GM12864 (cell line): ENCODE measurements around the gene PKHD1.

Source experiments
- DNase-seq: peaks from one replicate; pipeline ENCODE4 v3.0.0-alpha.2; 2011; ENCODE audit warnings: low read depth
- H3K4me3 ChIP-seq: 2 replicates; pipeline ENCODE4 v1.5.1; 2011; ENCODE audit warnings: mild to moderate bottlenecking, low read depth, low read length, control low read depth
- CTCF ChIP-seq: IDR thresholded peaks from 2 replicates; pipeline ENCODE4 v1.5.1; 2011; ENCODE audit warnings: low read depth, mild to moderate bottlenecking, moderate library complexity, low read length, control low read depth, inconsistent platforms; ENCODE audit errors: missing control alignments

The PKHD1 gene

DNA sequence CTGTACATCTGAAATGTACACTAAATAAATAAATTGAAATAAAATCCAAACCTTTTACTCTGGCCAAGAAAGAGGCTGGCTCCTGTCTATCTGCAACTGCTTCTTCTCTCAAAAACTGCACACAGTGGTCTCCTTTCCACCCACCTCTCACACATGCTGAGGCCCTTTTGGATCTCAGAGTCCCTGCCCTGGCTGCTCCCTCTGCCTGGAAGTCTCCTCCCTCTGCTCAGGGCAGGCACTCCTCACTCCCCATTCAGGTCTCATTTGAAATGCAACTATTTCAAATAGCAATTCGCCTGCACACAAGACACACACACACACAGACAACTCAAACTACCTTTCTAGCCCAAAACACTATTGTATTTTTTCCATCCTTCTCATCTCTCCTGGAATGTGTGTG lies 348.8 kb downstream of the PKHD1 start:
- no peak for TF ChIP-seq CTCF
- no peak overlapping the region for H3K4me3 ChIP-seq
- DNase-seq = no peak

- DNase-seq = no peak
- H3K4me3 ChIP-seq = no peak overlapping the region
- no peak for TF ChIP-seq CTCF
Observed at GRCh38 chr6:51737580-51738360, 349.6 kb downstream of the PKHD1 start.

GRCh38 chr6:51725155-51725554 lies 362.3 kb downstream of the PKHD1 start:
- H3K4me3 ChIP-seq = no peak overlapping the region
- no peak for TF ChIP-seq CTCF
- no peak for DNase-seq

GRCh38 chr6:51720327-51720726 lies 367.1 kb downstream of the PKHD1 start:
- TF ChIP-seq CTCF = no peak
- DNase-seq = no peak
- no peak overlapping the region for H3K4me3 ChIP-seq

- DNase-seq = no peak
- TF ChIP-seq CTCF = no peak
- H3K4me3 ChIP-seq = no peak overlapping the region
Observed at GRCh38 chr6:51719297-51719696, 368.1 kb downstream of the PKHD1 start.

DNA sequence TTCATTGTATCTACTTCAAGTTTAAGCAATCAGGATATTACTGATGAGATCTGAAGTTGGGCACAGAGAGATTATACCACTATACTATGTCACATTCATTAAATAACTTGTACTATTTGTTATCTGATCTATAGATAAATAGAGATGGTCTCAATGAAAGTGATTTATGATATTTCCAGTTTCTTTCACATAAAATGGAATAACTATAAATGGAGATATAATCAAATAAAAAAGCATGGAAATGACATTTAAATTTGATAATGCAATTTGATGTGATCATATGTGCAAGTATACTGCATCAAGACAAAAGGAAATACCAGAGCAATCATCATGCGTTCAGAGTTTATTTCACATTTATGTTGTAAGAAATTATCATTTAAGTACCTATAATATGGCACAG lies 368.9 kb downstream of the PKHD1 start:
- H3K4me3 ChIP-seq = no peak overlapping the region
- TF ChIP-seq CTCF = no peak
- DNase-seq = no peak

DNA sequence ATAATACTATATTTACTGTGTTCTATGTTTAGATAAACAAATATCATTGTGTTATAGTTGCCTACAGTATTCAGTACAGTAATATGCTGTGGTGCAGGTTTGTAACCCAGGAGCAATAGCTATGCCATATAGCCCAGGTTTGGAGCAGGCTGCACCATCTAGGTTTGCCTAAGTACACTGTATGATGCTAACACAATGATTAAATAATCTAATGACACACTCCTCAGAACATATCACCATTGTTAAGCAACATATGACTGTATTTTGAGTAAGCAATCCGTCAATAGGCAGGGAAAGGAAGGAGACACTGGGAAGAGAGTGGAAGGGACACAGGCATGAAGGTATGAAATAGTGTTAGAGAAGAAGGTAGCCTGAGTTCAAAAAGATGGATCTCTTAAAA lies 369.9 kb downstream of the PKHD1 start:
- TF ChIP-seq CTCF = no peak
- no peak overlapping the region for H3K4me3 ChIP-seq
- no peak for DNase-seq
